ENCODE data around the gene CTRB1.

DNA sequence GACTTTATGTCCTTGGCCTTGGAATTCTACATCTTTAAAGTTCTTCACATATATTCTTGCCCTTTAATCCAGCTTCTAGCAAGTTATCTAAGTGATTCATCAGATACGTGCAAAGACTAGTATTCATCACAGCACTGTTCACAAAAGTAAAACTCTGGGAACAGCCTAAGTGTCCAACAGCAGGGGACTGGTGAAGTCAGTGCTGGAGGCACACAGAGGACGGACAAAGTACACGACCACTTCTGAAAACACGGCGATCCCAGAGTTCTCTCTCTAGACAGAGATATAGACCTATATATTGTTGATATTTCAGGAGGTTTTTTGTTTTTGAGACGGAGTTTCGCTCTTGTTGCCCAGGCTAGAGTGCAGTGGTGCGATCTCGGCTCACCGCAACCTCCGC lies 12.8 kb downstream of the CTRB1 start:
- TF ChIP-seq RAD21 (CRISPR knock-in tag; IDR thresholded peaks at IDR 0.05) (no peak), ZSCAN29 (CRISPR knock-in tag; conservative IDR thresholded peaks at IDR 0.05) (no peak), HDAC2 (CRISPR knock-in tag; IDR thresholded peaks at IDR 0.05) (no peak), POLR2A (IDR thresholded peaks at IDR 0.05; ENCODE audit: insufficient read depth in 1 of 2, low read depth in 2 of 2, low read length in 2 of 2) (no peak), TBP (CRISPR knock-in tag; IDR thresholded peaks at IDR 0.05) (no peak)
